Stimulated activated CD4-positive, alpha-beta T cell treated with anti-CD3 and anti-CD28 coated beads, TNF-alpha, amount 100 ng/mL, for 4 hours (primary cell): ENCODE measurements around the gene FCGBP.
"Not testable (repeated sequence)": the region's sequence is repeated elsewhere in the genome, so short reads cannot be mapped to it uniquely, and the experiment has no call there.

Source experiments
- DNase-seq, 3 experiments: peaks; one replicate each; pipeline ENCODE4 v3.0.0-alpha.2; 2020; ENCODE audit warnings: low read depth in 3 of 3

FCGBP gene

DNA sequence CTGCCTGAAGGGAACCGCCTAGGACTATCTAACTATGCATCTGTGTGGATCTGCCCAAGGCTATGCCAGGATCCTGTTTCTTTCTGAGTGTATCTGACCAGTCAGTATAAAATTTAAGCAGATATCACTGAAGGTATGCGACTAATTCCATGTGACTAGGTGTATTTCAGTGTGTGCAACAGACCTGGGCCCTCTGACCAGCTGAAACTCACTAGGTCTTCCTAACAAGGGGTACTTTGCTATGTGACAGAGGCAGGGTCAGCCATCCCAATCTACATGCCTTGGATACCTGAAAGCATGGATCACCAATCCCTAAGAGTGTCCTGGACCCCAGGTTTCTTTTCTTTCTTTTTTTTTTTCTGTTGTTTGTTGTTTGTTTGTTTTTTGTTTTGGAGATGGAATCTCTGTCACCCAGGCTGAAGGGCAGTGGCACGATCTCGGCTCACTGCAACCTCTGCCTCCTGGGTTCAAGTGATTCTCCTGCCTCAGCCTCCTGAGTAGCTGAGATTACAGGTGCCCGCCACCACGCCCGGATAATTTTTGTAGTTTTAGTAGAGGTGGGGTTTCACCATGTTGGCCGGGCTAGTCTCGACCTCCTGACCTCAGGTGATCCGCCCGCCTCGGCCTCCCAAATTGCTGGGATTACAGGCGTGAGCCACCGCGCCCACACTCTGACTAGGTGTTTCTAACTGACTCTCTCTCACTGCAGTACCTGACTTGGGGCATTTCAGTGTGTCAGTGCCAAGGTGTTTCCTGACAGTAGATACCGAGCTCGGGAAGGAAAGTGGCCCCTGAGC lies 43.5 kb downstream of the FCGBP start:
- DNase-seq, result no peak

DNA sequence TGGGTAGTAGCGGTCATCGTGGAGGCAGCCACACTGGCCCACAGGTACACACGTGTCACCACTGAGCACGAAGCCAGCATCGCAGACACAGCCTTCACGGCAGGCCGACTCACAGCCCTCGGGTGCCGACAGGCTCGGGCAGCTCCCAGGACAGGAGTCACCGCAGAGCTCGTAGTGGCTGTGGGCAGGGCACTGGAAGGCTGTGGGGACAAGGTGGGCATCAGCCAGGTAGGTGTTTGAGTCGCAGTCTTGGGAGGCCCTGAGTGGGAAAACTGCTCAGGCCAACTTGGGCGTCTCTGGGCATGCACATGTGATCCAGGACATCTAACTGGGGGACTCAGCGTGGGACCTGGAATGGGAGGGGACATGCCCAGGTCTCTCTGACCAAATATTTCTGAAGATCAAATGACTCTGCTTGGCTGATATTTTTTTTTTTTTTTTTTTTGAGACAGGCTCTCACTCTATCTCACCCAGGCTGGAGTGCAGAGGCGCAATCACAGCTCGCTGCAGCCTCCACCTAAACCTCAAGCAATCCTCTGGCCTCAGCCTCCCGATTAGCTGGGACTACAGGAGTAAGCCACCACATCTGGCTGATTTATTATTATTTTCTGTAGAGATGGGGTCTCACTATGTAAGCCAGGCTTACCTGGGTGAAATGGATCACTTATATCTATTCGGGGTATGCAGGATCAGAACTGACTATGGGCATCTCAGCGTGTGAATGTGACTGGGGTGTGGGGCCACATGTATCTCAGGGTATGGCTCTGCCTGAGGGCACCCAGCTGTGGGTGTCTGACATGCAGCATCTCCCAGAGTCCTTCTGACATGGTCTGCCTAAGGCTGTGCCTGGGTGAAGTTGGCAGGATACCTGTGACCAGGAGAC lies 44.3 kb downstream of the FCGBP start:
- DNase-seq, result not testable (repeated sequence)

DNA sequence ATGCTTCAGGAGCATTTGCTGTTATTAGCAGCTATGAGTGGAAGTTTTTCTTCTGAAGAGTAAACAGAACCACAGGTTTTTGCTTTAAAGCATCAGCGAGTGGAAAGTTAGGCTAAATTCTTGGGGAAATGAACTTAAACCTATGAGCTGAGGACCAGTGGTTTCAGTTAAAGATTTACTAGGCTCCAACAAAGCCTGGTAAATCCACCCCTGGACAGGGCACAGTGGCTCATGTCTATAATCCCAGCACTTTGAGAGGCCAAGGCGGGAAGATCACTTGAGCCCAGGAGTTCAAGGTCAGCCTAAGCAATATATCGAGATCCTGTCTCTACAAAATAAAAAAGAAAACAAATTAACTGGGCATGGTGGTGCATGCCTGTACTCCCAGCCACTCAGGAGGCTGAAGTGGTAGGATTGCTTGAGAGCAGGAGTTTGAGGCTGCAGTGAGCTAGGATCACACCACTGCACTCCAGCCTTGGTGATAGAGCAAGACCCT lies 46.9 kb downstream of the FCGBP start:
- not testable (repeated sequence) for DNase-seq

GRCh38 chr19:39885821-39886554 lies 48.4 kb downstream of the FCGBP start:
- DNase-seq, result not testable (repeated sequence)

GRCh38 chr19:39884721-39885120 lies 49.7 kb downstream of the FCGBP start:
- not testable (repeated sequence) for DNase-seq
